ENCODE measurements around the gene NDUFS6. TPM values are rescaled to one million over a fixed set of nuclear protein-coding genes. Genes with fewer than 3 reads are reported as not detected.

Gene NDUFS6
- total and polyA plus RNA-seq, 2 of the 8 experiments (the other 6 are each of a cell fraction or from before 2014, with no cell fraction given), result 72.7 to 191 TPM

DNA sequence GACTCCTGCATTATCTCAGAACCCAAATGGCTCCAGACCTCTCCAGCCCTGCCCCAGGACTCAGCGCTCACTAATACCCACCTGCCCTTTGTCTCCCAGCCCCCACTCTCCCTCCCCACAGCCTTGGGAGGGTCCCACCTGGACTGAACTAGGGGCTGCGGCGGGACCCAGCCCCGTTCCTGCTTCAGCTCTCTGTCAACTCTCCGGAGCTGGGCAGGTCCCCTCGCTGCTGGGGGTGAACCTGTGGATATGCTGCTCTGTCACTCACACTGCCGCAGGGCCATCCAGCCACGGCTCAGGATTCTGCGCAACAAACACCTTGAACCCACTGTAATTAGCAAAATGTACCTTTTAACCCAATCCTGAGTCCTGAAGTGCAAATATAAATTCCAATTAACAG lies 36.8 kb downstream of the NDUFS6 start:
- no peaks in the 10 kb centered on the region for H3K36me3 ChIP-seq (ENCODE audit: control insufficient read depth in 2 of 4, insufficient read depth in 4 of 4, low read length in 3 of 4)
- no peak overlapping the region for H3K4me3 ChIP-seq (ENCODE audit: extremely low read depth in 1 of 4, insufficient read depth in 2 of 4, low read depth in 3 of 4, low read length in 4 of 4)
- no peak overlapping the region for H2BK5ac ChIP-seq (ENCODE audit: low read depth, low read length)
- H3K9ac ChIP-seq (replicated peaks in 1 of 4; ENCODE audit: extremely low read depth in 1 of 4, low read depth in 3 of 4, low read length in 3 of 4), result no peak overlapping the region
- ChIA-PET CTCF (ENCODE audit: partially characterized antibody) (interaction anchor here (1.1 to 1.4 kb wide), 3 partner anchors 11 to 74 kb away, joined by 3 to 4 read pairs (median 3); no protein-coding TSS in a partner anchor), POLR2A (ENCODE audit: partially characterized antibody) (interaction anchor here (1.1 kb wide), 1 partner anchor 37 kb away, joined by 4 read pairs; the partner anchor contains the start of gene NDUFS6)
- no peak overlapping the region for H2BK20ac ChIP-seq (ENCODE audit: low read length)
- no peaks in the 10 kb centered on the region for H3K79me1 ChIP-seq (ENCODE audit: low read depth, low read length)
- H3K18ac ChIP-seq (ENCODE audit: extremely low read depth, low read length), result no peak overlapping the region
- no peak overlapping the region for H2BK15ac ChIP-seq (ENCODE audit: low read length)
- no peaks in the 10 kb centered on the region for H3K9me3 ChIP-seq (ENCODE audit: insufficient read depth in 2 of 2, low read depth in 1 of 2, low read length in 1 of 2)
- FAIRE-seq (no peak), DNase-seq (ENCODE audit: low read depth in 1 of 2, low spot score in 2 of 2) (no peak)
- H3K23me2 ChIP-seq (ENCODE audit: low read depth, low read length), result no peaks in the 10 kb centered on the region
- H2AK5ac ChIP-seq (ENCODE audit: low read depth, low read length), result no peak overlapping the region
- no peak overlapping the region for H3K14ac ChIP-seq (ENCODE audit: insufficient read length)
- no peak overlapping the region for H3K4ac ChIP-seq (replicated peaks; ENCODE audit: insufficient read length, low read depth, low read length)
- no peak overlapping the region for H2AFZ ChIP-seq (ENCODE audit: low read length)
- no peak overlapping the region for H4K91ac ChIP-seq (replicated peaks; ENCODE audit: insufficient read length, low read length)
- H3K27ac ChIP-seq (ENCODE audit: low read depth, low read length), result no peak overlapping the region
- no peak overlapping the region for H3K56ac ChIP-seq (replicated peaks; ENCODE audit: insufficient read length, low read depth, low read length)
- WGBS, 2 experiments (ENCODE audit: extremely low coverage in 1 of 2, insufficient coverage in 1 of 2, insufficient read length in 1 of 2, insufficient replicate concordance in 2 of 2, low coverage in 1 of 2, low lambda C conversion rate in 2 of 2, missing lambda C conversion rate in 1 of 2), result 87% methylated on average over 6 of the region's 9 CpGs; no CpG with 5 or more reads in 1 of the 2 experiments
- no peak overlapping the region for H2BK12ac ChIP-seq (ENCODE audit: low read depth, low read length)
- H2BK120ac ChIP-seq (replicated peaks; ENCODE audit: low read depth, low read length), result no peak overlapping the region
- H3K4me1 ChIP-seq (replicated peaks in 1 of 4; ENCODE audit: control insufficient read depth in 3 of 4, insufficient read depth in 4 of 4, low read length in 3 of 4), result peaks cover 0 to 17% (median 3%) of the 10 kb centered on the region in 4 experiments; a peak in 6 of 7 replicates
- H3K4me2 ChIP-seq (ENCODE audit: insufficient read depth in 1 of 2, low read depth in 2 of 2, low read length in 2 of 2), result no peak overlapping the region
- no peak overlapping the region for H3K23ac ChIP-seq (ENCODE audit: insufficient read length)
- H3K79me2 ChIP-seq (ENCODE audit: control insufficient read depth in 1 of 2, insufficient read depth in 2 of 2, low read length in 2 of 2), result no peaks in the 10 kb centered on the region
- no peaks in the 10 kb centered on the region for H4K20me1 ChIP-seq (replicated peaks in 1 of 2; ENCODE audit: control insufficient read depth in 1 of 2, insufficient read depth in 2 of 2, low read length in 2 of 2)
- no peak overlapping the region for H4K5ac ChIP-seq (ENCODE audit: insufficient read length, low read depth, low read length)
- peak overlapping the region; percentile 53 for H4K8ac ChIP-seq (ENCODE audit: extremely low read depth, insufficient read depth, low read length)
- no peaks in the 10 kb centered on the region; a peak in 1 of 7 replicates for H3K27me3 ChIP-seq (replicated peaks in 1 of 4; ENCODE audit: control insufficient read depth in 3 of 4, extremely low read depth in 1 of 4, insufficient read depth in 3 of 4, low read length in 3 of 4)
- TF ChIP-seq JUND (IDR thresholded peaks at IDR 0.05; ENCODE audit: low read length) (no peak), SUZ12 (IDR thresholded peaks at IDR 0.05; ENCODE audit: low read length) (no peak), SIX5 (IDR thresholded peaks at IDR 0.05; ENCODE audit: low read depth, low read length) (no peak), EZH2 (IDR thresholded peaks at IDR 0.05; ENCODE audit: low read depth, low read length, severe bottlenecking) (no peak), JUN (IDR thresholded peaks at IDR 0.05; ENCODE audit: low read depth, low read length) (no peak)
